Pancreas (tissue), 10 donors: ENCODE data around the gene ATPAF1. TPM values are rescaled to one million over a fixed set of nuclear protein-coding genes. Genes with fewer than 3 reads are reported as not detected.
A peak's percentile ranks its signal among the peaks of the same experiment; 100 is the strongest.

Experiments used
- ATAC-seq, 4 donors: fragments of 200-7000 bp; cut with Tn5 transposase; one replicate each; pipeline versions ENCODE4 v1.8.0 to v1.9.1; 2020; ENCODE audit warnings: mild to moderate bottlenecking in 4 of 4, moderate library complexity in 4 of 4
- DNase-seq, 6 donors: peaks; one replicate each; pipeline ENCODE4 v3.0.0-alpha.2; 2020
- FAIRE-seq: peaks from 2 replicates; lab custom pipeline; 2012; peaks lifted over from hg19 to GRCh38; lab: Jason Lieb, UNC
- H3K27ac ChIP-seq, 4 donors: fragments of 200-600 bp; sonication (generic); 1 replicate in 3 of 4; 2 replicates in 1 of 4; pipeline versions ENCODE4 v1.5.0 to v1.8.0; 2020
- H3K27me3 ChIP-seq, 4 donors: fragments of 200-600 bp; one replicate each; pipeline ENCODE4 v1.8.0; 2021
- H3K36me3 ChIP-seq, 3 donors: fragments of 200-600 bp; sonication (generic) in 1 of 3; one replicate each; pipeline versions ENCODE4 v1.5.0 to v1.8.0; 2020 to 2021
- H3K4me1 ChIP-seq, 3 donors: fragments of 200-600 bp; one replicate each; pipeline ENCODE4 v1.8.0; 2021
- H3K4me3 ChIP-seq, 4 donors: fragments of 200-600 bp; sonication (generic) in 2 of 4; one replicate each; pipeline versions ENCODE4 v1.5.0 to v1.8.0; 2020 to 2021
- H3K9me3 ChIP-seq, 4 donors: fragments of 200-600 bp; one replicate each; pipeline ENCODE4 v1.8.0; 2021
- CTCF ChIP-seq, 4 donors: fragments of 200-600 bp; sonication (generic) in 3 of 4; IDR thresholded peaks; one replicate each; pipeline versions ENCODE4 v1.5.0 to v1.8.0; 2021; ENCODE audit warnings: antibody characterized with exemption in 4 of 4
- WGBS, 2 donors: extraction: QIAGEN DNeasy Blood & Tissue Kit; methylation state at CpG; one replicate each; pipeline ENCODE4 v1.1.7; 2013; 5-methylcytosine and 5-hydroxymethylcytosine counted together
- intact Hi-C, 3 donors: fragments of 100-400 bp; cut with DNase I; formaldehyde crosslinking; loops; one replicate each; pipeline versions ENCODE4 v1.11.1 to v1.14.2; 2022
- polyA plus RNA-seq, 2 donors: library from polyadenylated mRNA; stranded (reverse); fragments of 200-250 nt; gene quantifications; one replicate each; pipeline ENCODE4 v1.2.3, GENCODE V29; 2013
- total RNA-seq, 6 donors: library from RNA; stranded (reverse); fragmentation: NEBNext Ultra II Directional in 4 of 6; extraction: Animal tissue kit (Norgen Biotek cat#: 25700) in 4 of 6; gene quantifications; one replicate each; pipeline versions ENCODE4 v1.2.1 to v1.2.4, GENCODE V29; 2021 to 2023
- donor health status: healthy with polysubstance abuse.
- donor health status: DM: no; HTN: no; CAD: no; lungs with moderate emphysema.
- donor health status: DM: no; HTN: no; CAD: no.
- donor health status: control.
- donor health status: control.
- donor health status: Bipolar disorder and iron deficiency.
- donor health status: DM: yes; HTN: yes; CAD: no.
- donor health status: DM: no; HTN: no; CAD: no.
- donor health status: DM: no; HTN: no; CAD: no.
- donor health status: DM: yes; HTN: yes; CAD: no.

Gene ATPAF1
- total and polyA plus RNA-seq, 8 donors, result 18.1 to 23.3 (median 21.5) TPM

DNA sequence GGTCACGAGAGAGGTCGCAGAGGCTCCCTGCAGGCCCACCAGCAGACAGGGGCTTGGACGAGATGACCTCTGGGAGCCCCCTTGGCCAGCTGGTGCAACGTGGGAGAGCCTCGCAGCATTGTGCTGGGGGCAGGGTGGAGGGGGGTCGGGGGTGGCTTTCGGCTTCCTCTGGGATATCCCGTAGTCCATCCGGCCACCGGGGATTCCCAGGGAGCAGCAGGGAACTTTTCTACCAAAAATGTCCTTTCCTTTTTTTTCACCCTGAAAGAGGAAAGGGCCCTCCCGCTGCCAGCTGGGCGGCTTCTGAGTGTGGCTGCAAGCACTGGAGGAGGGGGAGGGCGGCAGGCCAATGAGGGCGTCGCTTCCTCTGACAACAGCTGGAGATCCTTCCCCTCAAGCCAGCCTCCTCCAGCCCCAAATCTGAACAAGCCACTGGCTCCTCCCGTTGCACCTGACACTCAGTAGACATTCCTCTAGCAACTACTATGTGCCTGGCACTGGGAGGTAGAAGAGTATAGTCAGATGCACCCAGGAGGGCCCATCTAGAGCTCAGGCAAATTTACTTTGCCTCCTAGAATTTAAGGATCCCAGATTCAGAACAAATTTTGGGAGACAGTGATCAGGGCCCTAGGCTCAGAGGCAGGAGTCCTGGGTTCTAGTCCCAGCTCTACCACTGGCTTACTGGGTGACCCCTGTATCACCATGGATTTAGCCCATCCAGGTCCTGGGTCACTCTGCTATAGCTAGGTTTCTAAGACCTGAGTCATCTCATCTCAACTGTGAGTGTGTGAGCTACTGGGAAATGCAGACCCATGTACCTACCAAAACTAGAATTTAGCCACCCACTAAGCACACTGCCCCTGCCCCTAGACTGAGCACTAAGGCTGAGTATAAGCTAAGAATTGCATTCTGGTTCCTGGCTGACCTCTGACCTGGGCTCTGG, 54.2 kb downstream of the ATPAF1 start:
- Histone ChIP-seq H3K36me3 (peaks cover 0 to 12% (median 10%) of the 10 kb centered on the region in 3 donors), H3K4me3 (peak overlapping the region in 2 of 4 donors; percentile 26 to 27), H3K9me3 (no peaks in the 10 kb centered on the region), H3K27me3 (no peaks in the 10 kb centered on the region), H3K27ac (peak overlapping the region; percentile 46 to 72 (median 60)), H3K4me1 (peaks cover 11 to 49% (median 14%) of the 10 kb centered on the region in 3 donors)
- WGBS, 2 donors, result 7 to 8% methylated on average over 15 to 16 of the region's 16 CpGs
- DNase-seq, result peak; percentile 78 to 93 (median 87)
- no peak for FAIRE-seq
- intact Hi-C loops, result no loop called here
- peak; percentile 53 to 72 (median 70) for ATAC-seq
- no peak for TF ChIP-seq CTCF (IDR thresholded peaks at IDR 0.05)

- TF ChIP-seq CTCF (IDR thresholded peaks at IDR 0.05), result no peak
- peaks cover 15 to 53% (median 21%) of the 10 kb centered on the region in 3 donors for H3K4me1 ChIP-seq
- FAIRE-seq, result no peak
Measured at GRCh38 chr1:46612937-46613660, 55.1 kb downstream of the ATPAF1 start.

GRCh38 chr1:46611691-46612221, 56.4 kb downstream of the ATPAF1 start:
- WGBS, 2 donors, result 35 to 37% methylated on average over 6 to 7 of the region's 7 CpGs
- no peak for TF ChIP-seq CTCF (IDR thresholded peaks at IDR 0.05)
- Histone ChIP-seq H3K9me3 (no peaks in the 10 kb centered on the region), H3K4me3 (peak overlapping the region in 3 of 4 donors; percentile 14 to 27 (median 26)), H3K27ac (peak overlapping the region in 3 of 4 donors; percentile 48 to 72 (median 62)), H3K36me3 (peaks cover 0 to 16% (median 14%) of the 10 kb centered on the region in 3 donors), H3K27me3 (no peaks in the 10 kb centered on the region), H3K4me1 (peaks cover 23 to 62% (median 26%) of the 10 kb centered on the region in 3 donors)
- FAIRE-seq (no peak), DNase-seq (peak in 5 of 6 donors; percentile 55 to 75 (median 69)), ATAC-seq (peak; percentile 18 to 35 (median 26))
- intact Hi-C loops, result no loop called here

More at GRCh38 chr1:46612937-46613660, 55.1 kb downstream of the ATPAF1 start:
- ATAC-seq, result peak; percentile 18 to 56 (median 38)
- intact Hi-C loops, result no loop called here
- Histone ChIP-seq H3K36me3 (peaks cover 0 to 16% (median 14%) of the 10 kb centered on the region in 3 donors), H3K9me3 (no peaks in the 10 kb centered on the region), H3K27me3 (no peaks in the 10 kb centered on the region), H3K27ac (peak overlapping the region; percentile 46 to 72 (median 60)), H3K4me3 (peak overlapping the region in 2 of 4 donors; percentile 26 to 27)
- 48 to 60% methylated on average over 38 of the region's 38 CpGs for WGBS, 2 donors
- peak; percentile 63 to 91 (median 78) for DNase-seq

DNA sequence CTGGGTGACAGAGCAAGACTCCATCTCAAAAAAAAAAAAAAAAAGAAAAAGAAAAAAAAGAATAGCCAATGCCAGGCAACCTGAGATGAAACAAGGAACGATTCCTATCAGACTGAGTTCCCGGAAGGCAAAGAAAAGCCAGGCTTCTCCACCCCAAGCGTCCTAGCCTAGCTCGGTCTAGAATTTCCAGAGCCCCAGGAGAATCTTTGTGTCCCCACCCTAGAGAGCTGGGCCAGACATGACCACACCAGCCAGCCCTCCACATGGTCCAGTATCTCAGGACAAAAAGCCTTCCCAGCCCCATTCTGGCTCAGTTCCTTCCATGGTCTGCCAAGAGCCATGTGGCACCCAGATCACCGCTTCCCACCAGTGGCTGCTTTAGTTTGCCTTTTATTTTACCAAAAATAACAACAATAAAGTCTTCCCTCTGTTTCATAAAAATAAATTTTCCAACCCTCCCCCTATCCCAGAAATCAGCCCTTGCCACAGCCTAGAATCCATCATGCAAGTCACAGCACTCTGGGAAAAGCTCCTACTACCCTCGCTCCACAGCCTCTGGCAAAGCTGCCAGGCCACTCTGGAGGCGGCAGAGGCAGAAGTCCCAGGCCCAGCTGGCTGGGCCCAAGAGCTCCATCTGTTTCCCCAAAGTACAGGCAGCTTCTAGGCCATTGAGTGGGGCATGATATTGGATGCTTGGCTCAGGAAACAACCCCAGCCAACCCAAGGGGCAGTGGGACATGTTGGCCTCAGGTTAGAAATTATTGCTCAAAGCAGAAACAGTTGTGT, 60.6 kb downstream of the ATPAF1 start:
- WGBS, 2 donors, result 35 to 46% methylated on average over 7 of the region's 7 CpGs
- Histone ChIP-seq H3K36me3 (peaks cover 0 to 16% (median 14%) of the 10 kb centered on the region in 3 donors), H3K4me1 (peaks cover 25 to 57% (median 33%) of the 10 kb centered on the region in 3 donors), H3K27me3 (no peaks in the 10 kb centered on the region), H3K4me3 (no peak overlapping the region), H3K9me3 (no peaks in the 10 kb centered on the region), H3K27ac (peak overlapping the region in 3 of 4 donors; percentile 39 to 80 (median 58))
- intact Hi-C loops, result no loop called here
- FAIRE-seq, result no peak
- peak; percentile 31 to 55 (median 40) for ATAC-seq
- peak in 5 of 6 donors; percentile 55 to 81 (median 70) for DNase-seq
- no peak for TF ChIP-seq CTCF (IDR thresholded peaks at IDR 0.05)
